Prostate gland (tissue), 2 donors: ENCODE data around the gene CKAP4. TPM values are rescaled to one million over a fixed set of nuclear protein-coding genes. Genes with fewer than 3 reads are reported as not detected.
A peak's percentile ranks its signal among the peaks of the same experiment; 100 is the strongest.

Experiments
- DNase-seq: peaks from one replicate; pipeline ENCODE4 v3.0.0-alpha.2; 2019; ENCODE audit warnings: low spot score
- H3K27ac ChIP-seq, 2 donors: fragments of 200-600 bp; sonication (generic); 2 replicates each; pipeline ENCODE4 v1.5.1; 2017 to 2019
- H3K27me3 ChIP-seq: fragments of 200-600 bp; sonication (generic); replicated peaks from 2 replicates; pipeline ENCODE4 v1.5.1; 2019; ENCODE audit not compliant: insufficient read depth
- H3K36me3 ChIP-seq, 2 donors: fragments of 200-600 bp; sonication (generic); 1 replicate in 1 of 2; 2 replicates in 1 of 2; pipeline versions ENCODE4 v1.5.1 to v1.8.1; 2017 to 2019
- H3K4me1 ChIP-seq: fragments of 200-600 bp; sonication (generic); replicated peaks from 2 replicates; pipeline ENCODE4 v1.5.1; 2019
- H3K4me3 ChIP-seq, 2 donors: fragments of 200-600 bp; sonication (generic); 2 replicates each; pipeline ENCODE4 v1.5.1; 2017 to 2019
- H3K9me3 ChIP-seq: fragments of 200-600 bp; sonication (generic); 2 replicates; pipeline ENCODE4 v1.5.1; 2017
- POLR2A ChIP-seq: fragments of 450-650 bp; IDR thresholded peaks from one replicate; pipeline ENCODE4 v1.6.1; 2016; ENCODE audit warnings: antibody characterized with exemption, mild to moderate bottlenecking
- POLR2AphosphoS5 ChIP-seq: sonication (generic); formaldehyde crosslinking; IDR thresholded peaks from one replicate; pipeline ENCODE4 v1.6.1; 2017; ENCODE audit warnings: antibody characterized with exemption
- WGBS: methylation state at CpG from one replicate; pipeline ENCODE4 v1.1.5; 2018; 5-methylcytosine and 5-hydroxymethylcytosine counted together
- intact Hi-C: fragments of 100-400 bp; cut with DNase I; formaldehyde crosslinking; loops from one replicate; pipeline ENCODE4 v1.14.2; 2022
- total RNA-seq, 2 donors: library from RNA; depleted of rRNA; stranded (reverse); fragments of >200 nt; gene quantifications; one replicate each; pipeline ENCODE4 v1.1.0, GENCODE V29; 2016
- TF ChIP-seq, protein P1 (sequence below), 4 experiments: fragments of 200-600 bp in 2 of 4; fragments of 450-650 bp in 2 of 4; sonication (generic) in 2 of 4; IDR thresholded peaks; 1 replicate in 3 of 4; 2 replicates in 1 of 4; pipeline ENCODE4 v1.5.1; 2016 to 2019; ENCODE audit warnings: antibody characterized with exemption in 4 of 4, mild to moderate bottlenecking in 2 of 4, moderate library complexity in 2 of 4

CKAP4 gene
- total RNA-seq, 2 donors from 2014 or later, result 56.1 to 91.7 TPM

GRCh38 chr12:106228320-106228710 is 19.5 kb downstream of the CKAP4 start:
- no peaks in the 10 kb centered on the region for H3K9me3 ChIP-seq
- no peaks in the 10 kb centered on the region for H3K4me1 ChIP-seq
- no peak overlapping the region for H3K4me3 ChIP-seq
- 83% methylated on average over 7 of the region's 7 CpGs for WGBS
- no peaks in the 10 kb centered on the region for H3K36me3 ChIP-seq
- no peak for DNase-seq
- no peak overlapping the region for H3K27ac ChIP-seq
- TF ChIP-seq, protein P1, sequence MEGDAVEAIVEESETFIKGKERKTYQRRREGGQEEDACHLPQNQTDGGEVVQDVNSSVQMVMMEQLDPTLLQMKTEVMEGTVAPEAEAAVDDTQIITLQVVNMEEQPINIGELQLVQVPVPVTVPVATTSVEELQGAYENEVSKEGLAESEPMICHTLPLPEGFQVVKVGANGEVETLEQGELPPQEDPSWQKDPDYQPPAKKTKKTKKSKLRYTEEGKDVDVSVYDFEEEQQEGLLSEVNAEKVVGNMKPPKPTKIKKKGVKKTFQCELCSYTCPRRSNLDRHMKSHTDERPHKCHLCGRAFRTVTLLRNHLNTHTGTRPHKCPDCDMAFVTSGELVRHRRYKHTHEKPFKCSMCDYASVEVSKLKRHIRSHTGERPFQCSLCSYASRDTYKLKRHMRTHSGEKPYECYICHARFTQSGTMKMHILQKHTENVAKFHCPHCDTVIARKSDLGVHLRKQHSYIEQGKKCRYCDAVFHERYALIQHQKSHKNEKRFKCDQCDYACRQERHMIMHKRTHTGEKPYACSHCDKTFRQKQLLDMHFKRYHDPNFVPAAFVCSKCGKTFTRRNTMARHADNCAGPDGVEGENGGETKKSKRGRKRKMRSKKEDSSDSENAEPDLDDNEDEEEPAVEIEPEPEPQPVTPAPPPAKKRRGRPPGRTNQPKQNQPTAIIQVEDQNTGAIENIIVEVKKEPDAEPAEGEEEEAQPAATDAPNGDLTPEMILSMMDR (IDR thresholded peaks at IDR 0.05), result no peak
- TF ChIP-seq POLR2A (no peak), POLR2AphosphoS5 (no peak)
- intact Hi-C loops, result loop anchor here (5.0 kb wide), 1 partner anchor 54 kb away; no protein-coding TSS in a partner anchor
- no peaks in the 10 kb centered on the region for H3K27me3 ChIP-seq

GRCh38 chr12:106227641-106228319 is 20.0 kb downstream of the CKAP4 start:
- Histone ChIP-seq H3K9me3 (no peaks in the 10 kb centered on the region), H3K4me1 (no peaks in the 10 kb centered on the region), H3K36me3 (no peaks in the 10 kb centered on the region), H3K27ac (no peak overlapping the region), H3K4me3 (no peak overlapping the region), H3K27me3 (no peaks in the 10 kb centered on the region)
- no peak for TF ChIP-seq POLR2A
- TF ChIP-seq POLR2AphosphoS5, result no peak
- TF ChIP-seq, protein P1 (IDR thresholded peaks at IDR 0.05), result no peak
- WGBS, result 63% methylated on average over 8 of the region's 8 CpGs
- intact Hi-C loops, result loop anchor here (5.0 kb wide), 1 partner anchor 55 kb away; no protein-coding TSS in a partner anchor
- DNase-seq, result peak; percentile 44

DNA sequence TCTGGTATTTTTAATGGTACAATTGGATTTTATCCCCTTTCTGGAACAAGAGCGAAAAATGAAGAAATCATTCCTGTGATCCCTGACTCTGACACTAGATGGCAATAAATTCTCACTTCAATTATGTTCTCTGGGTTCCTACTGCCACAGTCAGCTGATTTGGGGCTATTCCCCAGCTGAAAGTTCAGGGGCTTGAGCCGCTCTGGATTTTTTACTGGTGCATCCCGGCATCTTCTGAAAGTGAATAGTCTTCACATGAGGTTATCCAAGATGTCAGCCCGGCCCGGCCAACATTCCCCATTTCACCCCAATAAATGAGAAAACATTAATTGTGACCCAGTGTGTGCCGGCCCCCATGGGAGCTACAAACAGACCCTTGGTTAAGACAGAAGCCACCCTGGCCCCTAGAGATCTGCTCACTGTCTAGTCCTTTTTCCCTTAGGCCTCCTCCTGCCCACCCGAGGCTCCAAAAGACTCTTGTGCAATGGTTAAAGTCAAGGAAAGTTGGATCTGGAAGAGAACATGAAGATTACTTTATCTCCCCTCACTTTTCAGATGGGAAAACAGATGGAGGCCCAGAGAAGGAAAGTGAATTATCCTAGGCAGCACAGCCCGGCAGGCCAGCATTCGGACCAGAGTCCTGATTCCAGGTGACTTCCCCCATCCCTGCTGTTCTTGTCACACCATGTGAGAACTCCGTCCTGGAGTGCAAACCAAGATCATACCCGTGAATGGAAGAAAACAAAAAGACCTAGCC is 20.8 kb downstream of the CKAP4 start:
- DNase-seq, result peak; percentile 31
- TF ChIP-seq POLR2AphosphoS5 (peak; percentile 25), POLR2A (no peak)
- TF ChIP-seq, protein P1 (IDR thresholded peaks at IDR 0.05), result peak; percentile 55 to 88 (median 76)
- no peaks in the 10 kb centered on the region for H3K9me3 ChIP-seq
- no peak overlapping the region for H3K27ac ChIP-seq
- H3K36me3 ChIP-seq, result no peaks in the 10 kb centered on the region
- H3K27me3 ChIP-seq, result no peaks in the 10 kb centered on the region
- no peak overlapping the region for H3K4me3 ChIP-seq
- 51% methylated on average over 11 of the region's 11 CpGs for WGBS
- H3K4me1 ChIP-seq, result no peaks in the 10 kb centered on the region
- intact Hi-C loops, result loop anchor here (5.0 kb wide), 1 partner anchor 55 kb away; no protein-coding TSS in a partner anchor

DNA sequence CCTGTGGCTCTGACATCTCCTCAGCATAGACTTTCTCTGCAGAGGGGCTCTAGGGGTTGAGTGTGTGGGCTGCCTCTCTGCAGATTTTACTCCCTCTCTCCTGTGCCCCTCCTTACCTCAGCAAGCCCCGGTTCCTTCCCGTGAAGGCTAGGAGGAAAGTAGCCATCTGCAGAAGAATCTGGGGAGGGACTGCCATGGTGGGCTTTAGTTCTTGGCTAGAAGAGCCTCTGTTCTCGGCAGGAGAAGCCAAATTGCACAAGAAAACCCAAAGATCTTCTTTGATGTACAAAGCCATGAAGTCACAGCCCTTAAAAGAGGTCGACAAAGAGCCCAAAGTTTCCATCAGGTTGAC is 23.5 kb downstream of the CKAP4 start:
- no peak for DNase-seq
- TF ChIP-seq, protein P1 (IDR thresholded peaks at IDR 0.05), result no peak
- TF ChIP-seq POLR2AphosphoS5, result no peak
- TF ChIP-seq POLR2A, result no peak
- intact Hi-C loops, result loop anchor here (1.0 kb wide), 1 partner anchor 804 kb away; no protein-coding TSS in a partner anchor
- Histone ChIP-seq H3K4me3 (no peak overlapping the region), H3K9me3 (no peaks in the 10 kb centered on the region), H3K36me3 (no peaks in the 10 kb centered on the region), H3K4me1 (no peaks in the 10 kb centered on the region), H3K27ac (no peak overlapping the region), H3K27me3 (no peaks in the 10 kb centered on the region)
- WGBS, result 44% methylated on average over 4 of the region's 4 CpGs
